NCI-H128 (cell line): ENCODE results near the gene FEZF1.
"Not testable (repeated sequence)": the region's sequence is repeated elsewhere in the genome, so short reads cannot be mapped to it uniquely, and the experiment has no call there.

Source experiments
- DNase-seq: peaks from one replicate; lab custom pipeline; 2025; ENCODE audit not compliant: unreplicated experiment; lab: John Stamatoyannopoulos, UW

Gene FEZF1

DNA sequence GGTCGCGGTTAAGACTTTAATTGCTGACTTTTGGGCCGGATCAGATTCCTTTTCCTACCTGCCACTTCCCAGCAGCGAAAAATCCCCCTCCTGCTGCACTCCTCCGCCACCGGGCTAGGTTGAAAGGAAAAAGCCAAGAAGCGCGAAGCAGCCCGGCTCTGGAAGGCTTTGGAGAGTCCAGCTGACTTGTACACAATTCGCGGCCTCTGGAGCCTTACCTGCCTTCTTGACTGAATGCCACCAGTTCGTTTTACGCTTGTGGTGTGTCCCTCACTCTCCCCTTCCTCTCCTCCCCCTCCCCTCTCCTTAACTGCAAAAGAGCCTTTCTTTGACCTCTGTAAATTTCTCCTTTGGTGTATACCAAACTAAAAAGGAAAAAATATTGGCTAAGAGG is 2.7 kb upstream of the FEZF1 start:
- DNase-seq, result no peak

DNA sequence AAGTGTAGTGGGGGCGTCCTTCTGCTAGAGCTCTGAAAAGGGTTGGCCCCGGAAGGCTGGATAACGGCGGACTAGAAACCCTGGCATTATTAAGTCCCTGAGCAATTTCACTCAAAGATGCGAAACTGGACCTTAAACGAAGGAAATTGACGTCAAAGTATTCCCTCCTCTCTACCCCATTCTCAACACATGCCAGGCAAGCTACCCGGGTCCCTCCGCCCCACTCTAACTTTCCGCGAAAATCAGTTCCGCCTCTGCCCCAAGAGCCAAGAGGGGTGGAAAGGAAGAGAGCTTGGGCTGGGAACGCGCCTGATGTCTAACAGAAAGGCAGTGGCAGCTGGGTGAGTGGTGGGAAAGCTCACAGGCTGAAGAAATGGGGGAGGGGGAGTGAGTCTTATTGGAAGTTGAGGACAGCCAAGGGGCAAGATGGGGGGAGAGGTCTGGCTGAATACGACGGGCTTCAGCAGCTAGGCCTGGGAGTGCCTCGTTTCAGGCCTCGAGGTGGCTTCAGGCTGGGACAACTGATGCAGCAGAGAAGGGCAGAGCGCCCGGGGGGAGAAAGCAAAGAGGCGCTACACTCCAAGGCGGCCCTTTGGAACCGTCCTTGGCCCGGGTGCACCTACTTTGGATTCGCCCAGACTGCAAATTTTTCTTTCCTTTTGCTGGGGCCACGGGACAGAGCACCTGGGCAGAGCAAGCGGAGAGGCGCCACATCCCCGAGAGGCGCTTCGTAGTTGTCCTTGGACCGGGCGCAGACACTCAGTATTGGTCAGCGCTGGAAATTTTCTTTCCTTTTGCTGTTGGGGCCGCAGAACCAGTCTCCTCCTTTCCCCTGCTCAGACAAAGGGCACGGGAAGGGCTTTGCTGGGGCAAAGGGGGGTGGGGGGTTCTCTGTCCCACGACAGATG is 2.0 kb upstream of the FEZF1 start:
- no peak for DNase-seq

DNA sequence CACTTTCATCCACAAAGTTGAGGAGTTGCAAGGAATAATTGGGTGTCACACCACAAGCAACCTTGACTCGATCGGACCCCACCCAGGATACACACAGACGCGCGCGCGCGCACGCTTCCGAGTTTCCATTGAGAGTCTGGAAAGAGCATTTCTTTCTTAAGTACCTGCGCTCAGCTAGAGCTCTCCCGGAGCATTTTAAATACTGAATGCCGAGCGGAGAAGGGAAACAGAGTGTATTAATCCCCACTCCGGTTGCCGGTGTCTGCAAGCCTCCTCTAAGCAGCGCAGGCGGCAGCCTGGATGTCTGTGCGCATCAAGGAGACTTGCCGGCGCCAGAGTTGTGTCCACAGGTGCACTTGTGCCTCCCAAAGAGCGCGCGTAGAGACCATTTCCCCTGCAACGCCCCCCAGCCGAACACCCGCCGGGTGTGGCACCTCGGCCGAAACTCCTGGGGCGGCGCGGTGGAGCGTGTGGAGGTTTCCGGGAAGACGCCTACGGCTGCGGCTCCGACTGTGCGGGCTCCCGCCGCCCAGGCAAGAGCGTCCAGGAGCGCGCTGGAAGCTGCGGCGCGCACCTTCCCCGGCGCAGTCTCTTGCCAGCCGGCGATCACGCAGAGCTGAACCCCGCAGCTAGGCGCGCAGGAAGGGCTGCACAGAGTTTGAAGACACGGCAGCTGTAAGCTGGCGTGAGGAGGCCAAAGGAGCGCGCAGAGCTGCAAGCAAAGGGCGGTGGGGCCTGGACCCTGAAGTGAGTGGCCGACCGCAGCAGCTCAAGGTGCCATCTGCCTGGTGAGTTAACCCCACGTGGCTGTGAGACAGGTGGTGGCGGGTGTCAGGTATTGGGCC is 1.1 kb upstream of the FEZF1 start:
- peak; percentile 44 for DNase-seq

- no peak for DNase-seq
These were observed 459 bp upstream of the FEZF1 start for GRCh38 chr7:122304996-122305421.

- no peak for DNase-seq
These were observed 825 bp downstream of the FEZF1 start for GRCh38 chr7:122303531-122304318.

DNA sequence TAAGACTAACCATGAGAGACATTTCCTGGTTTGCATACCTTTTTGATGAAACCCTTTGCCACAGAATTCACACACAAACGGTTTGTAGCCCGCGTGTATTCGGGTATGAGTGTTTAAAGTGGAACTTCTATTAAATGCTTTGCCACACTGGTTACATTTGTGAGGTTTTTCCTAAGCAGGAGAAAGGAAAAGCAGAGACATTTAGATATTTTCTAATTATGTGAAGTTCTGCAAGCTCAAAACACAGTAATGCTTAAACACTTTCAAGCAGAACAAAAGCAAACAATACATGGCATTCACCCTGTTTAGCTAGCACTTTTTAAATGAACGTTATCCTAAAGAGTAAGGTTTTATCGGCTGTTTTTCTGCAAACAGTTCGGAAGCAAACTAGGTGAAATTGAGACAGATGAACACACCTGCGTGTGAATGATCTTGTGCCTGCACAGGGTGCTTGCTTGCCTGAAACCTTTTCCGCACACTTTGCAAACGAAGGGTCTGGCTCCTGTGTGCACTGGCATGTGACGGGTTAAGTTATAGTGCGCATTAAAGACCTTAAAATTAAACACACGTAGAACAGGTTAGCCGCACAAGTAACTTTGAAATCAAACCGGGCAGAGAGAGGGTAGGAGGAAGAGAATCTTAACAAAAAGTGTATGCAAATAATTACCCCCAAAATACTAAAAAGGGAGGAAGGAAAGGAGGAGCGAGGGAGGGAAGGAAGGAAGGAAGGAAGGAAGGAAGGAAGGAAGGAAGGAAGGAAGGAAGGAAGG is 1.6 kb downstream of the FEZF1 start:
- no peak for DNase-seq

DNA sequence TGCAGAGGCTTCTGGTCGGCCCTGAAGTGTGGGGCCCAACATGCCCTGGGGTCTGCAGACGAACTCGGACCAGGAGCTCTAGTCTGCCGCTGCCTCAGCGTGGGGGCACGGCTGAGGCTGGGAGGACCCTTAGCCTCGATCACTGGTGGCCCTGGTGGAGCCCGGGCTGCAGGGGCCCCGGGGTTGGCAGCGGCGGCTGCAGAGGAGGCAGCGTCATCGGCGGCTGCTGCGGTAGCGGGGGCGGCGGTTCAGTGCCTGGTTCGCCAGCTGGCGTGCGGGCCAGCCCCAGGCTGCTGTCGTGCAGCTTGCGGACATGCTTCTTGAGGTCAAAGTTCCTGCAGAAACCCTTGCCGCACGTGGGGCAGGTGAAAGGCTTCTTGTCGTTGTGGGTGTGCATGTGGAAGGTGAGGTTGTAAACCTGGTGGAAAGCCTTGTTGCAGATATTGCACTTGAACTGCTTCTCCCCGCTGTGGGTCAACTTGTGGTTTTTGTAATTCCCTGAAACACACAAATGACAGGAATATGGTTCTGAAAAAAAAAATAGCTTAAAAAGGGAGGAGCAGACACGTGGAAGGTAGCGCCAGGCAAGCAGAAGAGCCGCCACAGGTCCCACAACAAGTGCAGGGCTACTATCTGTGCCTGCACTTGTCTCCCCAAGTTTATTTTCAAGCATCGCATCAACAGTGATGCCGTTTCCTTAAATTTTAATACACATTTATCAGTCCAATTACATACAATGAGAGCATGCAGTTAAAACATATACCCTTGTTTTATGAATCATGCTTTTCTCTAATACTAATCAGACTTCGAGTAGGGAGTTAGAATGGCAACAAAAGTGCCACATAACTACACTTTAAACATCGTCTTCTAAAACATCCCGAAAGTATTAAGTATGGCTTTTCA is 2.4 kb downstream of the FEZF1 start:
- no peak for DNase-seq

DNA sequence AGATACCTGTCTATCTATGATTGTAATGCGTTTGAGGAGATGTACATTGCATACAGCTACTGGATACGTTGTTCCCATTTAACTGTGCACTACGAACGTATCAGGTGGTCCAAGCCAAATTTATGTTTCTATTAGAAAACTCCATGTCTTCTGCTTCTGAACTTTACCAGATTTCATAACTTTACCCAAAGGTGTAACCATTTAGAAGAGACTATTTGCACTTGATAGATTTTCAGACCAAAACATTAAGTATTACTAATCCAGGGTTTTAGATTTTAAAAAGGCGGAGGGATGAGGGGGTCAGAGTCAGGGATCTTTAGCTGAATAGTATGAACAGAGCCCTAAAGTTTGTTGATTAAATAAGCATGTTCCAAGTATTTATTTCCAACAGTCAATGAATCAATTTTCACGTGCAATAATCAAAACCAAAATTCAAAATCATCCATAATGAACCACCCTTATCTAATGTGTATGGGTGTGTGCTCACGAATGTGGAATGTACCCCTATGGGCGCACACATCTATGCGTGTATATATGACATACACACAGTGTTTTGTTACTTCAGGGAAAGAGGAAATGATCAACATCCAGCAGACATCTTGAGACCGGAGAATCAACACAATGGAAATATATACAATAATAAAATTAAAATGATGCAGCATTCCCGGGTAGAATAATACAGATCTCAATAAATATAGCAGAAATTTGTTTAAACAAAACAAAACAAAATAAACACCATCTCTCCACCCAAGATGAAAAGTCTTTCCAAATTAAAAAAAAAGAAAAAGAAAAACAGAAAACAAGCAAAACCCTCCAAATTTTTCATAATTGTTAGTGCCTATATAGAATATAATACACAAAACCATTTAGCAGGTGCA is 3.4 kb downstream of the FEZF1 start:
- DNase-seq, result no peak

- no peak for DNase-seq
These were observed 4.2 kb downstream of the FEZF1 start for GRCh38 chr7:122300211-122300932.

DNA sequence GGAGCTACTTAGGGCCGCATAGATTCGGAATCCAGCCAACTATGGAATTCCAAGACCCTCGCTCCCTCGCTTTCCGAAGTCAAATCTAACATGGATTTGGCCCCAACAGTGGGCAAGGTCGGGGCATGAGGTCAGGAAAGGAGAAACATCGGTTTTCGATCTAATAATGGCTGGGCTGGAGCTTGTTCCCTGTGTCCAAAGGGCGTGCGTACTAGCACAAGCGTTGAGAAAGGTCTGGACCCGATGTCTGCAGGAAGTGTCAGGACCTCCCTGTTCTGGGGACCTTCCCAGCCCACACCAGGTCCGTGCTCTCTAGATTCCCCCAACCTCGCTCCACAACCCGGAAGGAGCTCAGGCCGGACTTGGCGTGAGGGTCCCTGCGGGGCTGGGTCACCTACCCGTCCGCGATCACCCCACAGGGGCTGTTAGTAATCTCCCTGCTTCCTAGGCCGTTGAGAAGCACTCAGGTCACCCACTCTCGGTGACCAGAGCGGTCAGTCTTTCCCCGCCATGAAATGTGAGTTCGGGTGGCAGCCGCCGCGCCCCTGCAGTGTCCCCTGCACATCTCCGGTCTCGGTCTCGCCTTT is 4.8 kb downstream of the FEZF1 start:
- DNase-seq, result no peak

DNA sequence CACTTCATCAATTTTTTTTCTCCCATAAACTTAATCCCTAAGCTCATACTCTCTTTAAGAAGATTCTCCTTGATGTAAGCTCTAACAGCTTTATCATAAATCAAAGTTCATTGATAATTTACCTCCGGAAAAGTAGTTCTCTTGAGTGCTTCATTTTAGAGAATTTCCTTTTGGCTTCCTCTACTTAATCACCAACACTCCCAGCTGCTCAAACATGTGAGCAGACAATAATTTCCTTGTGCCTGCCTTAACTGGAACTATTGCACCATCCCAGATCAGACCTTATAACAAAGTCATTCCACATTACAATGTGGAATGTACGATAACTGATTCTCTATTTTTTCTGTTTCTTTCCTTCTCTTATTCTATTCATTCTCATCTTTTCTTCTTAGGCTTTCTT is 5.9 kb downstream of the FEZF1 start:
- no peak for DNase-seq

- no peak for DNase-seq
These were observed 6.4 kb downstream of the FEZF1 start for GRCh38 chr7:122298131-122298530.

- no peak for DNase-seq
These were observed 13.4 kb downstream of the FEZF1 start for GRCh38 chr7:122291189-122291588.

DNA sequence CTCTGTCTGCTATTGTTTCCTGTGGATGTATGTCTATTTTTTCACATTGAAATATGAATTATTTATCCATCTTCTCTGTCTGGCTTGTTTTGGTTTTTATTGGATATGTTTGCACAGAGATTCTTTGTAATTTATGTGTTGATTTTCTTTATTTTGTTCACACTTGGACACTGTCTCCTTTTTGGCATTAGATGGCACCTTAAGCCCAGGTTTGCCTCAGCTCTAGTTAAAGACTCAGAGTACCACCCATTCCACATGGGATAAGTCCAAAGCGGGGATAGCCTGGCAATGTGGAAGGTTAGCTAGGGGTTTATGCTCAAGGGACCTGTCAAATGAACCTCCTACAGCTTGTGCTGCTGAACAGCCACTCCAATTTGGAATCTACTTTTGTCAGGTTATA is 14.1 kb downstream of the FEZF1 start:
- no peak for DNase-seq

DNA sequence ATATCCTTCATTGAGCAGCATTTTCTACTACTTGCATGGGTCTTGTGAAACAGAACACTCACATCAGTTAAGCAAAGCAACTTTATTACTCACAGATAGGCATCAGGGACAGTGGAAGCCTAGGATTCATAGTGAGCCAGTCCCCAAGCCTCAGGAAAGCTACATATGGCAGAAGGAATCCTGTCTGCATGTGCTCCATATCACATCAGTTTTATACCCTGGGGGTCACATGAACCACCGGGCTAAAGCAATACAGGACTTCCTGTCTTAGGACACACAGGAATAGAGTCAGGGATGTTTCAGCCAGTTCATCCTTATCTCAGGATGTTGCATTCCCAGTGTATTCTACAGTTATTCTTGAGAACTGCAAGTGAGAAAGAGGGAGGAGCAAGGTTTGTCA is 15.1 kb downstream of the FEZF1 start:
- no peak for DNase-seq

GRCh38 chr7:122284608-122285007 is 19.9 kb downstream of the FEZF1 start:
- not testable (repeated sequence) for DNase-seq

DNA sequence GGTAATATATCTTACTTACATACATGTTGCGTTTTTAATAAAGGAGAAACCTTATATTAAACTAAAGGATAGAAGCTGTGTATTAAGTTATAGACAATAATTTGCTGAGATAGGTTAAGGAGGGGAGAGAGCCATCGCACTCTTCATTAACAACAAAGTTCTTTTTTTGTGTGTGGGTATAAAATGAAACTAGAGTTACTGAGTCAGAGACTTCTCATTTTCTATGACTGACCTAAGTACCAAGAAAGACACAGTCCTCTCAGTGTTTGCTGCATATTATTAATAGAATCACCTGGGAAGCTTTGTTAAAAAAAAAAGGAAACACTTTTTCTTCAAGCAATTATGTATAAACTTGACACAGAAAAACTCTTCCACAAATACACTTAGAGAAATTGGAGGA is 31.4 kb downstream of the FEZF1 start:
- no peak for DNase-seq

DNA sequence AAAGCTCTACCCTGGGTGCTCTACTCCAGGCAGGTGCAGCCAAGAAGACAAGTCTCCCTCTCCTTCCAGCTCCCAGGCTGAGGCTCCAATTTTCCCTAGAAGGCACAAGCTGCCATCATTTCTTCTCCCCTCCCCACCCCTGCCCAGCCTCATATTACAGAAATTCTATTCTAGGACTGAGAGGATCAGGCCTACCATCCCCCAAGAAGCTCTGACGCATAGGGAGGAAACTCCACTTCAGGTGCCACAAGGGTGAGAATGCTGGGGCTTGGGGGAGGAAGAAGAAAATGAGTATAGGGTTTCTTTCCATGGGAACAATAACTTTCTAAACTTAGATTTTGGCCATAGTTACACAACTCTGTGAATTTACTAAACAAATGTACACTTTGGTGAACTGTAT is 35.3 kb downstream of the FEZF1 start:
- no peak for DNase-seq
